ENCODE results near the gene JAKMIP1. TPM values are rescaled to one million over a fixed set of nuclear protein-coding genes. Genes with fewer than 3 reads are reported as not detected.

Gene JAKMIP1
- total and polyA plus RNA-seq, 5 donors from 2014 or later = 18.7 to 39.7 (median 32.6) TPM

- peaks cover 7% of the 10 kb centered on the region for H3K36me3 Mint-ChIP-seq
- H3K9me3 Mint-ChIP-seq = peaks cover 0 to 16% (median 3%) of the 10 kb centered on the region in 7 donors
- no peak overlapping the region for H3K27ac Mint-ChIP-seq
- H3K27ac ChIP-seq (ENCODE audit: insufficient read depth, low read length, poor library complexity, severe bottlenecking) = no peak overlapping the region
- H3K4me3 Mint-ChIP-seq = no peak overlapping the region
- H3K4me3 ChIP-seq (ENCODE audit: low read depth, low read length) = no peak overlapping the region
- peaks cover 6 to 12% of the 10 kb centered on the region in 2 experiments for H3K9me3 ChIP-seq (ENCODE audit: control insufficient read depth in 2 of 2, low read length in 2 of 2)
- H3K4me1 Mint-ChIP-seq = peaks cover 0 to 4% (median 0%) of the 10 kb centered on the region in 4 donors
- no peaks in the 10 kb centered on the region for H3K36me3 ChIP-seq (ENCODE audit: control insufficient read depth, insufficient read depth, low read length)
- H3K27me3 ChIP-seq (ENCODE audit: control insufficient read depth, insufficient read depth, low read length) = peaks cover 11% of the 10 kb centered on the region
- ATAC-seq (ENCODE audit: low read depth in 2 of 2) (no peak), DNase-seq (no peak)
- peaks cover under 1% of the 10 kb centered on the region for H3K4me1 ChIP-seq (ENCODE audit: control insufficient read depth, insufficient read depth, low read length, poor library complexity, severe bottlenecking)
- H3K27me3 Mint-ChIP-seq = peaks cover 27% of the 10 kb centered on the region
Observed at GRCh38 chr4:6239968-6240367, 39.6 kb upstream of the JAKMIP1 start.

GRCh38 chr4:6239486-6239885 is 39.1 kb upstream of the JAKMIP1 start:
- Mint-ChIP-seq H3K4me1 (no peaks in the 10 kb centered on the region), H3K27me3 (peaks cover 24% of the 10 kb centered on the region), H3K27ac (no peak overlapping the region), H3K4me3 (no peak overlapping the region), H3K36me3 (peaks cover 2% of the 10 kb centered on the region), H3K9me3 (peaks cover 0 to 11% (median 0%) of the 10 kb centered on the region in 7 donors)
- peaks cover 11% of the 10 kb centered on the region for H3K27me3 ChIP-seq (ENCODE audit: control insufficient read depth, insufficient read depth, low read length)
- no peaks in the 10 kb centered on the region for H3K4me1 ChIP-seq (ENCODE audit: control insufficient read depth, insufficient read depth, low read length, poor library complexity, severe bottlenecking)
- DNase-seq = no peak
- no peak for ATAC-seq (ENCODE audit: low read depth in 2 of 2)
- no peak overlapping the region for H3K27ac ChIP-seq (ENCODE audit: insufficient read depth, low read length, poor library complexity, severe bottlenecking)
- no peak overlapping the region for H3K4me3 ChIP-seq (ENCODE audit: low read depth, low read length)
- H3K9me3 ChIP-seq (ENCODE audit: control insufficient read depth in 2 of 2, low read length in 2 of 2) = peaks cover 5 to 7% of the 10 kb centered on the region in 2 experiments
- H3K36me3 ChIP-seq (ENCODE audit: control insufficient read depth, insufficient read depth, low read length) = no peaks in the 10 kb centered on the region

- Mint-ChIP-seq H3K4me3 (no peak overlapping the region), H3K27me3 (peaks cover 13% of the 10 kb centered on the region), H3K27ac (no peak overlapping the region), H3K9me3 (peaks cover 0 to 2% (median 0%) of the 10 kb centered on the region in 7 donors), H3K36me3 (no peaks in the 10 kb centered on the region), H3K4me1 (no peaks in the 10 kb centered on the region)
- no peak overlapping the region for H3K27ac ChIP-seq (ENCODE audit: insufficient read depth, low read length, poor library complexity, severe bottlenecking)
- H3K4me1 ChIP-seq (ENCODE audit: control insufficient read depth, insufficient read depth, low read length, poor library complexity, severe bottlenecking) = no peaks in the 10 kb centered on the region
- ATAC-seq (ENCODE audit: low read depth in 2 of 2) (no peak), DNase-seq (no peak)
- no peak overlapping the region for H3K4me3 ChIP-seq (ENCODE audit: low read depth, low read length)
- no peaks in the 10 kb centered on the region for H3K9me3 ChIP-seq (ENCODE audit: control insufficient read depth in 2 of 2, low read length in 2 of 2)
- no peaks in the 10 kb centered on the region for H3K27me3 ChIP-seq (ENCODE audit: control insufficient read depth, insufficient read depth, low read length)
- H3K36me3 ChIP-seq (ENCODE audit: control insufficient read depth, insufficient read depth, low read length) = no peaks in the 10 kb centered on the region
Observed at GRCh38 chr4:6236816-6237390, 36.6 kb upstream of the JAKMIP1 start.

- Histone ChIP-seq H3K27ac (ENCODE audit: insufficient read depth, low read length, poor library complexity, severe bottlenecking) (no peak overlapping the region), H3K27me3 (ENCODE audit: control insufficient read depth, insufficient read depth, low read length) (no peaks in the 10 kb centered on the region), H3K9me3 (ENCODE audit: control insufficient read depth in 2 of 2, low read length in 2 of 2) (no peaks in the 10 kb centered on the region), H3K4me3 (ENCODE audit: low read depth, low read length) (no peak overlapping the region), H3K4me1 (ENCODE audit: control insufficient read depth, insufficient read depth, low read length, poor library complexity, severe bottlenecking) (no peaks in the 10 kb centered on the region), H3K36me3 (ENCODE audit: control insufficient read depth, insufficient read depth, low read length) (no peaks in the 10 kb centered on the region)
- DNase-seq = no peak
- Mint-ChIP-seq H3K27me3 (peaks cover 13% of the 10 kb centered on the region), H3K4me3 (no peak overlapping the region), H3K4me1 (no peaks in the 10 kb centered on the region), H3K27ac (no peak overlapping the region), H3K36me3 (no peaks in the 10 kb centered on the region), H3K9me3 (peaks cover 0 to 2% (median 0%) of the 10 kb centered on the region in 7 donors)
- no peak for ATAC-seq (ENCODE audit: low read depth in 2 of 2)
Observed at GRCh38 chr4:6235901-6236640, 35.7 kb upstream of the JAKMIP1 start.

- no peak for DNase-seq
- H3K27me3 ChIP-seq (ENCODE audit: control insufficient read depth, insufficient read depth, low read length) = no peaks in the 10 kb centered on the region
- H3K4me1 ChIP-seq (ENCODE audit: control insufficient read depth, insufficient read depth, low read length, poor library complexity, severe bottlenecking) = no peaks in the 10 kb centered on the region
- H3K36me3 Mint-ChIP-seq = no peaks in the 10 kb centered on the region
- no peak overlapping the region for H3K4me3 Mint-ChIP-seq
- no peaks in the 10 kb centered on the region for H3K4me1 Mint-ChIP-seq
- no peak overlapping the region for H3K27ac Mint-ChIP-seq
- no peak overlapping the region for H3K4me3 ChIP-seq (ENCODE audit: low read depth, low read length)
- no peak overlapping the region for H3K27ac ChIP-seq (ENCODE audit: insufficient read depth, low read length, poor library complexity, severe bottlenecking)
- ATAC-seq (ENCODE audit: low read depth in 2 of 2) = no peak
- peaks cover 13% of the 10 kb centered on the region for H3K27me3 Mint-ChIP-seq
- peaks cover 0 to 2% (median 0%) of the 10 kb centered on the region in 7 donors for H3K9me3 Mint-ChIP-seq
- H3K36me3 ChIP-seq (ENCODE audit: control insufficient read depth, insufficient read depth, low read length) = no peaks in the 10 kb centered on the region
- H3K9me3 ChIP-seq (ENCODE audit: control insufficient read depth in 2 of 2, low read length in 2 of 2) = no peaks in the 10 kb centered on the region
Observed at GRCh38 chr4:6235012-6235411, 34.7 kb upstream of the JAKMIP1 start.

GRCh38 chr4:6233929-6234328 is 33.6 kb upstream of the JAKMIP1 start:
- no peak overlapping the region for H3K4me3 Mint-ChIP-seq
- DNase-seq = no peak
- Histone ChIP-seq H3K36me3 (ENCODE audit: control insufficient read depth, insufficient read depth, low read length) (no peaks in the 10 kb centered on the region), H3K27me3 (ENCODE audit: control insufficient read depth, insufficient read depth, low read length) (no peaks in the 10 kb centered on the region), H3K4me3 (ENCODE audit: low read depth, low read length) (no peak overlapping the region), H3K27ac (ENCODE audit: insufficient read depth, low read length, poor library complexity, severe bottlenecking) (no peak overlapping the region), H3K9me3 (ENCODE audit: control insufficient read depth in 2 of 2, low read length in 2 of 2) (no peaks in the 10 kb centered on the region), H3K4me1 (ENCODE audit: control insufficient read depth, insufficient read depth, low read length, poor library complexity, severe bottlenecking) (no peaks in the 10 kb centered on the region)
- no peak for ATAC-seq (ENCODE audit: low read depth in 2 of 2)
- no peak overlapping the region for H3K27ac Mint-ChIP-seq
- H3K36me3 Mint-ChIP-seq = no peaks in the 10 kb centered on the region
- peaks cover 13% of the 10 kb centered on the region for H3K27me3 Mint-ChIP-seq
- H3K4me1 Mint-ChIP-seq = no peaks in the 10 kb centered on the region
- peaks cover 0 to 2% (median 0%) of the 10 kb centered on the region in 7 donors for H3K9me3 Mint-ChIP-seq

GRCh38 chr4:6232836-6233785 is 32.8 kb upstream of the JAKMIP1 start:
- H3K9me3 Mint-ChIP-seq = peaks cover 0 to 2% (median 0%) of the 10 kb centered on the region in 7 donors
- Histone ChIP-seq H3K27me3 (ENCODE audit: control insufficient read depth, insufficient read depth, low read length) (no peaks in the 10 kb centered on the region), H3K27ac (ENCODE audit: insufficient read depth, low read length, poor library complexity, severe bottlenecking) (no peak overlapping the region), H3K4me3 (ENCODE audit: low read depth, low read length) (no peak overlapping the region), H3K36me3 (ENCODE audit: control insufficient read depth, insufficient read depth, low read length) (no peaks in the 10 kb centered on the region), H3K4me1 (ENCODE audit: control insufficient read depth, insufficient read depth, low read length, poor library complexity, severe bottlenecking) (no peaks in the 10 kb centered on the region), H3K9me3 (ENCODE audit: control insufficient read depth in 2 of 2, low read length in 2 of 2) (no peaks in the 10 kb centered on the region)
- no peak for DNase-seq
- no peaks in the 10 kb centered on the region for H3K36me3 Mint-ChIP-seq
- no peak overlapping the region for H3K27ac Mint-ChIP-seq
- H3K4me1 Mint-ChIP-seq = no peaks in the 10 kb centered on the region
- peaks cover 13% of the 10 kb centered on the region for H3K27me3 Mint-ChIP-seq
- H3K4me3 Mint-ChIP-seq = no peak overlapping the region
- no peak for ATAC-seq (ENCODE audit: low read depth in 2 of 2)
